BLaER1 treated with 17β-estradiol and CSF1 and Interleukin-3, amounts not matched to agents 10 nM and 100 nM (cell line): ENCODE measurements around the gene OXER1.

Source experiments
- H3K27ac ChIP-seq, 11 experiments: shearing (Covaris generic); formaldehyde crosslinking; 2 replicates each; pipeline ENCODE4 v1.8.1; 2022
- H3K27me3 ChIP-seq, 11 experiments: shearing (Covaris generic); formaldehyde crosslinking; 2 replicates each; pipeline ENCODE4 v1.8.1; 2022
- H3K36me3 ChIP-seq, 11 experiments: shearing (Covaris generic); formaldehyde crosslinking; 2 replicates each; pipeline ENCODE4 v1.8.1; 2022
- H3K4me1 ChIP-seq, 10 experiments: shearing (Covaris generic); formaldehyde crosslinking; 2 replicates each; pipeline ENCODE4 v1.8.1; 2022
- H3K4me2 ChIP-seq, 11 experiments: shearing (Covaris generic); formaldehyde crosslinking; 2 replicates each; pipeline ENCODE4 v1.8.1; 2022
- H3K4me3 ChIP-seq, 10 experiments: shearing (Covaris generic); formaldehyde crosslinking; 2 replicates each; pipeline ENCODE4 v1.8.1; 2022
- H3K9ac ChIP-seq, 11 experiments: shearing (Covaris generic); formaldehyde crosslinking; 2 replicates each; pipeline ENCODE4 v1.8.1; 2022
- H3K9me3 ChIP-seq, 11 experiments: shearing (Covaris generic); formaldehyde crosslinking; replicated peaks in 1 of 11; 2 replicates each; pipeline ENCODE4 v1.8.1; 2022
- H4K20me1 ChIP-seq, 11 experiments: shearing (Covaris generic); formaldehyde crosslinking; 2 replicates each; pipeline ENCODE4 v1.8.1; 2022
- Cebpa-rat ChIP-seq, 11 experiments: shearing (Covaris generic); IDR thresholded peaks; 2 replicates each; pipeline ENCODE4 v1.8.1; 2022

The OXER1 gene

DNA sequence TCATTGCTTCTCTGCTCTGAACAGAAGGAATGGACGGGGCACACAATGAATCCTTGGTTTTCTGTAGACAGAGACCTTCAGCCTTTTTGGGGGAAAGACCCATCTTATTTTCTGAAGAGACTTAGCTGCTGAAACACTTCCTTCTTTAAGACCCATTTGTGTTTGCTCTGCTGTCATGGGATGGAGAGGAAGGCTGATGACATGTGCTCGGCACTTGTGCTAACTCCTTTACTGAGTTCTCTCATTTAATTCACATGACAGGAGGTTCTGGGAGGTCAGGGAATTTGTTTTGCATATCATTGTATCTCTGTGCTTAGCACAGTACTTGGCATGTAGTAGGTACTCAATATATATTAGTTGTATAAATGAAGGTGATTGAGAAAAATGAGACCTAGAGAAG lies 39.0 kb downstream of the OXER1 start:
- peaks cover 0 to 42% (median 16%) of the 10 kb centered on the region in 11 experiments; a peak in 18 of 22 replicates for H3K36me3 ChIP-seq
- peaks cover 8 to 13% (median 9%) of the 10 kb centered on the region in 11 experiments; a peak in 21 of 22 replicates for H3K9me3 ChIP-seq
- no peak overlapping the region for H3K9ac ChIP-seq
- TF ChIP-seq Cebpa-rat (IDR thresholded peaks at IDR 0.05), result no peak
- peak overlapping the region in 4 of 11 experiments; percentile 4 to 91 (median 22); a peak in 3 of 22 replicates for H3K27ac ChIP-seq
- peaks cover 0 to 47% (median 7%) of the 10 kb centered on the region in 10 experiments; a peak in 10 of 20 replicates for H3K4me1 ChIP-seq
- no peaks in the 10 kb centered on the region for H3K27me3 ChIP-seq
- peak overlapping the region in 2 of 11 experiments; percentile 29 to 36; a peak in 4 of 22 replicates for H3K4me2 ChIP-seq
- H4K20me1 ChIP-seq, result no peaks in the 10 kb centered on the region
- H3K4me3 ChIP-seq, result no peak overlapping the region

DNA sequence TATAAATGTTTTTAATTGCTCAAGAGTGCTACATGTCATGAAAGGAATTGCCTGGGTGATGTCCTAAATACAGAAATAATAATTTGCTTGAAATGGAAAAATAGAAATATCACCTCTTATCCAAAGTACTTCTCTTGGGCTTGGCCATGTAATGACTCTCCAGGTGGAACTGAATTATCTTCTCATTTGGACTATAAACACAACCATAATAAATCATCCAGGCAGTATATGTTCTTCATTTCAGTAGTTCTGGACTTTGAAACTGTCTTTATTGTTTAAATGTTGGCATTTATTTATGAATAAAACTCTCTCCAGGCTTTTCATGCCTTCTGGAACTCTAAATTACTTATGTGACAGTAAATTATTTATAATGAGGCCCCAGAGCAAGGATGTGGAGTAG lies 40.5 kb downstream of the OXER1 start:
- Histone ChIP-seq H3K27me3 (no peaks in the 10 kb centered on the region), H3K36me3 (peaks cover 0 to 28% (median 9%) of the 10 kb centered on the region in 11 experiments; a peak in 11 of 22 replicates), H3K4me1 (peaks cover 0 to 47% (median 7%) of the 10 kb centered on the region in 10 experiments; a peak in 10 of 20 replicates), H3K27ac (peak overlapping the region in 5 of 11 experiments; percentile 55 to 91 (median 75); a peak in 8 of 22 replicates), H3K4me3 (no peak overlapping the region), H3K9me3 (no peaks in the 10 kb centered on the region; a peak in 1 of 22 replicates), H4K20me1 (no peaks in the 10 kb centered on the region), H3K4me2 (peak overlapping the region in 2 of 11 experiments; percentile 62 to 67; a peak in 4 of 22 replicates), H3K9ac (no peak overlapping the region)
- no peak for TF ChIP-seq Cebpa-rat (IDR thresholded peaks at IDR 0.05)

DNA sequence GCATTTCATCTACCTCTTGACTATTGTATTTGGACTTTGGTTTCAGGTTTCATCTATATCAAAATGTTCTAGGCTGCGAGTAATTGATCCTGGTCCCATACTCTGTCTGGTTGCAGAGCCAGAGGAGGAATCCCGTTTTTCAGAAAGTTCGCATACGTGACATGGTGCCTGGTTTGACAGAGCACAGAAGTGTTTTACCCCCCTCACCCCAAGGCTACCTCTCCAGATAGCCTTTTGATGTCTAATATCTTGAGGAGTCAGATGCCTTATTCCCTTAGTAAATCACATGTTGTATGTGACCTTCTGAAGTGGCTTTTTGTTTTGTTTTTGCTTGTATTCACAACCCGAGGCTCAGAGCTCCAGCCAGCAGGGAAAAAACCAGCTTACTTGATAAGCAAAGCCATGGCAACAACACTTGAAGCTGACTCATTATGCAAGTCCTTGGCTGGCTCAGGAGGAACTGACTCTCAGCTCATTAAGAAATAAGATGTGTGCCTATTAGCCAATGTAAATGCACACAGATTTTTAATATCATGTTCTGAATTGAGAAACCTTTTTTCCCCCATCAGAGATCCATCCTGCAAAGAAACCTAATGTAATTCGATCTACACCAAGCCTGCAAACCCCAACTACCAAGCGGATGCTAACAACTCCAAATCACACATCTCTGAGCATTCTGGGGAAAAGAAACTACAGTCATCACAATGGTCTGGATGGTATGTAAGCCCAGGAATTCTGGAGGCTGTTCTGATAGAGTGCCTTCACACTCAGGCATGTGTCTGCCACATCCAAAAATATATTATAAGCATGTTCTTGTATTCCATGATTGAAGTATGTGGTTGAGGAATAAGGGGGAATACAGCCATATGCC lies 41.4 kb downstream of the OXER1 start:
- Histone ChIP-seq H3K4me1 (peaks cover 0 to 47% (median 7%) of the 10 kb centered on the region in 10 experiments; a peak in 10 of 20 replicates), H3K4me3 (no peak overlapping the region), H4K20me1 (no peaks in the 10 kb centered on the region), H3K9me3 (no peaks in the 10 kb centered on the region), H3K9ac (peak overlapping the region in 5 of 11 experiments; percentile 6 to 73 (median 46); a peak in 8 of 22 replicates), H3K27me3 (no peaks in the 10 kb centered on the region), H3K36me3 (peaks cover 0 to 19% (median 9%) of the 10 kb centered on the region in 11 experiments; a peak in 9 of 22 replicates), H3K27ac (peak overlapping the region in 7 of 11 experiments; percentile 38 to 91 (median 75); a peak in 12 of 22 replicates), H3K4me2 (peak overlapping the region in 5 of 11 experiments; percentile 44 to 78 (median 62); a peak in 10 of 22 replicates)
- TF ChIP-seq Cebpa-rat (IDR thresholded peaks at IDR 0.05), result peak in 4 of 11 experiments; percentile 13 to 73 (median 66); a peak in 5 of 22 replicates

DNA sequence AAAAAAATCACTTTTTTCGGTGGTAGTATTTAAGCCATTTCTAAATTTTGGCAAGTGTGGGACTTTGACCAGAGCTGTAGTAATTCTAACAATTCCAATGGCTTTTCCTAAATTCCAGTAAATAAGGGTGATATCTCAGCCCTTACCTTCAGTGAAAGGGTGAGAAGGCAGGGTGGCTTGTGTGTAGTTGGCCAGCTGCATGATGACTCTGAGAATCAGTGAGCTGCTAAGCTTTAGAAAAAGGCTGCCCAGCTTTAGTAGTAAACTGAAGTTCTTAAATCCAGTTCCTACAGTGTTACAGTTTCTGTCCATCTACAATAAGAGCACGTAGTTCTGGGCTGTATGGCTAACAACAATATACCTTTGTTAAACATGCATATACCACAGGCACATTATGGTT lies 42.0 kb downstream of the OXER1 start:
- Histone ChIP-seq H3K4me2 (peak overlapping the region in 5 of 11 experiments; percentile 44 to 78 (median 62); a peak in 8 of 22 replicates), H3K4me3 (no peak overlapping the region), H3K4me1 (peaks cover 0 to 47% (median 7%) of the 10 kb centered on the region in 10 experiments; a peak in 10 of 20 replicates), H3K27me3 (no peaks in the 10 kb centered on the region), H4K20me1 (no peaks in the 10 kb centered on the region), H3K27ac (peak overlapping the region in 7 of 11 experiments; percentile 31 to 91 (median 75); a peak in 12 of 22 replicates), H3K9me3 (no peaks in the 10 kb centered on the region), H3K36me3 (peaks cover 0 to 13% (median 7%) of the 10 kb centered on the region in 11 experiments; a peak in 8 of 22 replicates), H3K9ac (peak overlapping the region in 4 of 11 experiments; percentile 45 to 73 (median 46); a peak in 6 of 22 replicates)
- no peak for TF ChIP-seq Cebpa-rat (IDR thresholded peaks at IDR 0.05)

DNA sequence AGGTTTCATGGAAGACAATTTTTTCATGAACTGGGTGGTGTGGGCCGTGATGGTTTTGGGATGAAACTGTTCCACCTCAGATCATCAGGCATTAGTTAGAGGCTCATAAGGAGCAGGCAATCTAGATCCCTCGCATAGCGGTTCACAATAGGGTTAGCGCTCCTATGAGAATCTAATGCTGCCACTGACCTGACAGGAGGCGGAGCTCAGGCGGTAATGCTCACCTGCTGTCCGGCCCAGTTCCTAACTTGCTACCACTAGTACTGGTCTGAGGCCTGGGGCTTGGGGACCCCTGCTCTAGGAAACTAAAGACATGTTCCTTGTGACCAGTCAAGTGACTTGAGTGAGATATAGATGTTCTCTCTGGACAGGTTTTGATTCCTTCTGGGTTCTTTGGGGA lies 49.2 kb downstream of the OXER1 start:
- no peak for TF ChIP-seq Cebpa-rat (IDR thresholded peaks at IDR 0.05)
- H4K20me1 ChIP-seq, result no peaks in the 10 kb centered on the region

DNA sequence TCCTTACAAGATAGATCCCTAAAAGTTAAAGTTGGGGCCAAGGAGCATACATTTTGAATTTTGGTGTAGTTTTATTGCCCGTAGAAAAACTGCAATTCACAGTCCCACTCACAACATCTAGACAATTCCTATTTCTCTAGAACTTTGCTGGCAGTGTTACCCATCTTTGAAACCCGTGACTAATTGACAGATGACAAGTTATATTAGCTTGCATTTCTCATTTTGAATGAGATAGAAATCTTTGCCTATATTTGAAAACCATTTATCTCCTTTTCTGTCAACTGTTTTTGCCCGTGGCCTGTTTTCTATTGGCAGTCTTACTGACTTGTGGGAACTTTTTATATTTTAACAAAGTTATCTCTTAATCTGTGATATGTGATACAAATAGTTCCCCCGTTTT lies 50.0 kb downstream of the OXER1 start:
- H3K4me2 ChIP-seq, result no peak overlapping the region
- no peak overlapping the region for H3K27ac ChIP-seq
- H3K27me3 ChIP-seq, result no peaks in the 10 kb centered on the region
- H3K36me3 ChIP-seq, result peaks cover 5 to 39% (median 13%) of the 10 kb centered on the region in 11 experiments; a peak in 21 of 22 replicates
- H4K20me1 ChIP-seq, result no peaks in the 10 kb centered on the region
- no peak for TF ChIP-seq Cebpa-rat (IDR thresholded peaks at IDR 0.05)
- no peaks in the 10 kb centered on the region for H3K9me3 ChIP-seq
- no peak overlapping the region for H3K9ac ChIP-seq
- no peaks in the 10 kb centered on the region for H3K4me1 ChIP-seq
- H3K4me3 ChIP-seq, result no peak overlapping the region

More for the DNA sequence above, 49.2 kb downstream of the OXER1 start:
- H3K4me1 ChIP-seq, result no peaks in the 10 kb centered on the region
- no peaks in the 10 kb centered on the region for H3K27me3 ChIP-seq
- H3K9me3 ChIP-seq, result no peaks in the 10 kb centered on the region
- H3K4me2 ChIP-seq, result no peak overlapping the region
- no peak overlapping the region for H3K4me3 ChIP-seq
- H3K9ac ChIP-seq, result no peak overlapping the region
- peaks cover 0 to 31% (median 5%) of the 10 kb centered on the region in 11 experiments; a peak in 12 of 22 replicates for H3K36me3 ChIP-seq
- no peak overlapping the region for H3K27ac ChIP-seq

DNA sequence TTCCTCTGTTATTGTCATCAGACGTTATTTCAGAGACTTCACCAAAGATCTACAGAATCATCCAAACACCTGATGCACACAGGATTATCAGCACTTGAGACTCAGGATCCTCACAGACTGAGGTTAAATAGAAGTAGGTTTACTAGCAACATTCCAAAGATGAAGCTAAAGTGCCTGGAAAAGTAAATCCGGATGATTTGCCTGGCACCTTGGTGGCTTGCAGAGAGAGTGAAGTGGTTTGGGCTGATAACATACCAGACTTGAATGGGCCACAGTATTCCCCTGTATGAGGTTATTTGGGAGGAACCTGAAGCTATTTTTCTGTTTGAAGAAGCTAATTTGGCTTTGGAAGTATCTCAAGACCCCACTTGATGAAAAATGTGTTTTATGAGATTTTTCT lies 51.0 kb downstream of the OXER1 start:
- peaks cover 12 to 49% (median 22%) of the 10 kb centered on the region in 11 experiments for H3K36me3 ChIP-seq
- no peak overlapping the region for H3K9ac ChIP-seq
- H3K4me1 ChIP-seq, result no peaks in the 10 kb centered on the region
- TF ChIP-seq Cebpa-rat (IDR thresholded peaks at IDR 0.05), result no peak
- no peak overlapping the region for H3K4me2 ChIP-seq
- H3K9me3 ChIP-seq, result no peaks in the 10 kb centered on the region
- H4K20me1 ChIP-seq, result no peaks in the 10 kb centered on the region
- no peaks in the 10 kb centered on the region for H3K27me3 ChIP-seq
- H3K27ac ChIP-seq, result no peak overlapping the region
- H3K4me3 ChIP-seq, result no peak overlapping the region
